GM19328 (cell line): ENCODE data around the gene POU2AF3.
"Not testable (repeated sequence)": the region's sequence is repeated elsewhere in the genome, so short reads cannot be mapped to it uniquely, and the experiment has no call there.

Experiments
- ATAC-seq: cut with Tn5 transposase; IDR thresholded peaks from one replicate; pipeline ENCODE4 v1.9.1; 2021; ENCODE audit warnings: mild to moderate bottlenecking, moderate library complexity; ENCODE audit not compliant: unreplicated experiment

POU2AF3 gene

GRCh38 chr11:111300569-111300968 lies 2.2 kb downstream of the POU2AF3 start:
- no peak for ATAC-seq

GRCh38 chr11:111301004-111301841 lies 2.9 kb downstream of the POU2AF3 start:
- ATAC-seq = no peak

GRCh38 chr11:111301842-111302118 lies 3.4 kb downstream of the POU2AF3 start:
- no peak for ATAC-seq

- no peak for ATAC-seq
Observed at GRCh38 chr11:111302298-111302697, 4.0 kb downstream of the POU2AF3 start.

GRCh38 chr11:111303461-111303860 lies 5.1 kb downstream of the POU2AF3 start:
- ATAC-seq = no peak

GRCh38 chr11:111305162-111305802 lies 6.9 kb downstream of the POU2AF3 start:
- no peak for ATAC-seq

GRCh38 chr11:111305876-111306275 lies 7.5 kb downstream of the POU2AF3 start:
- no peak for ATAC-seq

- no peak for ATAC-seq
Observed at GRCh38 chr11:111306321-111306720, 8.0 kb downstream of the POU2AF3 start.

GRCh38 chr11:111307472-111308108 lies 9.2 kb downstream of the POU2AF3 start:
- ATAC-seq = no peak

GRCh38 chr11:111308140-111308539 lies 9.8 kb downstream of the POU2AF3 start:
- no peak for ATAC-seq

- no peak for ATAC-seq
Observed at GRCh38 chr11:111309215-111309915, 11.0 kb downstream of the POU2AF3 start.

- no peak for ATAC-seq
Observed at GRCh38 chr11:111310088-111310487, 11.7 kb downstream of the POU2AF3 start.

GRCh38 chr11:111310723-111311122 lies 12.4 kb downstream of the POU2AF3 start:
- ATAC-seq = no peak

- ATAC-seq = no peak
Observed at GRCh38 chr11:111312076-111312475, 13.7 kb downstream of the POU2AF3 start.

GRCh38 chr11:111319296-111319695 lies 20.9 kb downstream of the POU2AF3 start:
- ATAC-seq = no peak

- ATAC-seq = not testable (repeated sequence)
Observed at GRCh38 chr11:111320199-111320598, 21.9 kb downstream of the POU2AF3 start.

- no peak for ATAC-seq
Observed at GRCh38 chr11:111320728-111321568, 22.6 kb downstream of the POU2AF3 start.

GRCh38 chr11:111322534-111322933 lies 24.2 kb downstream of the POU2AF3 start:
- no peak for ATAC-seq

- no peak for ATAC-seq
Observed at GRCh38 chr11:111324277-111324720, 26.0 kb downstream of the POU2AF3 start.

- no peak for ATAC-seq
Observed at GRCh38 chr11:111325259-111325658, 26.9 kb downstream of the POU2AF3 start.
